ENCODE results near the gene SPIRE2. TPM values are rescaled to one million over a fixed set of nuclear protein-coding genes. Genes with fewer than 3 reads are reported as not detected.
A peak's percentile ranks its signal among the peaks of the same experiment; 100 is the strongest.
"Not testable (repeated sequence)": the region's sequence is repeated elsewhere in the genome, so short reads cannot be mapped to it uniquely, and the experiment has no call there.

The SPIRE2 gene
- total RNA-seq, 2 donors from 2014 or later = 70.2 to 97.7 TPM

GRCh38 chr16:89855301-89855945 is 27.1 kb downstream of the SPIRE2 start:
- intact Hi-C loops (cut with DNase I, micrococcal nuclease) = no loop called here
- DNase-seq = no peak
- ATAC-seq = no peak

GRCh38 chr16:89855986-89856385 is 27.7 kb downstream of the SPIRE2 start:
- no peak for DNase-seq
- intact Hi-C loops (cut with DNase I, micrococcal nuclease) = no loop called here
- no peak for ATAC-seq

DNA sequence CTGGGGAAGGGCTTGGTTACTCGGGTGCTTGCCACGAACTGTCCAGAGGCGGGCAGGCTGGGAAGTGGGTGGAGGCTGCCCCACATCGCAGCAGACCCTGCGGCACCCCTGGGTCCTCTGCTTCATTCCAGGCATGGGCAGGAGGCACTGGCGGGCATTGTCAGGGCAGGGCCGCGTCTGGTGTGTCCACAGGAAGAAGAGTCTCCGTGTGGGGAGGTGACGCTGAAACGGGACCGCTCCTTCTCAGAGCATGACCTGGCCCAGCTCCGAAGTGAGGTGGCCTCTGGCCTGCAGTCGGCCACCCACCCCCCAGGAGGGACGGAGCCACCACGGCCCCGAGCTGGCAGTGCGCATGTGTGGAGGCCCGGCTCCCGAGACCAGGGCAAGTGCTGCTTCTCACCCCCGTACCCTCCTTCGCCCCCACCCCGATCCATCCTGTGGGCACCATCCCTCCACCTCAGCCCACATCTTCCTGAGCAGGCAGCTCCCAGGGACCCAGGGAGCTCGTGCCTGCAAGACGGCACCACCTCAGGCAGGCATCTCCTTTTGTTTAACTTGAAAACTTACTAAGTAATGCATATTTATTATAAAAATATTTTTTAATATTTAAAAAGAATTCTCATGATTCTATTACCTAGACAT is 30.8 kb downstream of the SPIRE2 start:
- intact Hi-C loops (cut with DNase I, micrococcal nuclease) = no loop called here
- no peak for ATAC-seq
- DNase-seq = no peak

- intact Hi-C loops (cut with DNase I, micrococcal nuclease) = no loop called here
- ATAC-seq = no peak
- DNase-seq = no peak
Observed at GRCh38 chr16:89859615-89860007, 31.3 kb downstream of the SPIRE2 start.

- ATAC-seq = peak; percentile 79
- peak; percentile 62 to 72 for DNase-seq
- intact Hi-C loops (cut with DNase I, micrococcal nuclease) = no loop called here
Observed at GRCh38 chr16:89860747-89861304, 32.6 kb downstream of the SPIRE2 start.

GRCh38 chr16:89861648-89862047 is 33.4 kb downstream of the SPIRE2 start:
- DNase-seq = no peak
- no peak for ATAC-seq
- intact Hi-C loops (cut with DNase I, micrococcal nuclease) = no loop called here

GRCh38 chr16:89862732-89863131 is 34.5 kb downstream of the SPIRE2 start:
- intact Hi-C loops (cut with DNase I, micrococcal nuclease) = no loop called here
- DNase-seq (no peak), ATAC-seq (no peak)

DNA sequence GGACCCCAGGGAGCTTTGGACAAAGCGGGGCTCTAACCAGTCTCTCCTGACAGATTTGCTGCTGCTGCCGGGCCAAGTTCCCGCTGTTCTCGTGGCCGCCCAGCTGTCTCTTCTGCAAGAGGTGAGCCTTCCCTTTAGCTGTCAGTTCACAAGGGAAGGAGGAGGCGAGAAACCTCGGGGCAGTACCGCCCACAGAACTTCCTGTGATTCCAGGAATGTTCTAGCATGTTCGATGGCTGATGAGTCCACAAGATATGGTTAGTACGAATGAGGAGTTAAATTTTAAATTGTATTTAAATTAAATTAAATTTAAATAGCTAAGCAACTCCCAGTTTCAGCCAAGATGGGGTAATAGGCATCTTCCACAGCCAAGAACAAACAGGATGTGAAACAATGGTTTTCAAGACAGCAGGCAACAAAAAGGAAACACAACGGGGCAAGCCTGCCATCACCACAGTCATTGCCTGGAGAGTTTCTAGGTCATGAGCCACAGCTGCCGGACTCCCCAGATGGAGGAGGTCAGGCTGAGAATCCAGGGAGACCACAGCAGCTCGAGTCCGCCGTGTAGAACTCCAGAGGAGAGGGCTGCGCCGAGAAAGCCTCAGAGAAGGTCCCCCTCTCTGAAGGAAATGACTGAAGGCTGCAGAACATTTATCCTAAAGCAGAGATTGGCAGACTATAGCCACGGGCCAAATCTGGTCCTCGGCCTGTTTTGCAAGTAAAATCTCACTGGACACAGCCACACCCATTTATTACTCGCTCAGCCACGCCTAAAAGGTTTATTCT is 35.7 kb downstream of the SPIRE2 start:
- DNase-seq (peak in 1 of 2 donors; percentile 30), ATAC-seq (peak; percentile 30)
- intact Hi-C loops (cut with DNase I, micrococcal nuclease) = no loop called here

GRCh38 chr16:89864527-89864820 is 36.2 kb downstream of the SPIRE2 start:
- intact Hi-C loops (cut with DNase I, micrococcal nuclease) = no loop called here
- peak; percentile 9 for ATAC-seq

DNA sequence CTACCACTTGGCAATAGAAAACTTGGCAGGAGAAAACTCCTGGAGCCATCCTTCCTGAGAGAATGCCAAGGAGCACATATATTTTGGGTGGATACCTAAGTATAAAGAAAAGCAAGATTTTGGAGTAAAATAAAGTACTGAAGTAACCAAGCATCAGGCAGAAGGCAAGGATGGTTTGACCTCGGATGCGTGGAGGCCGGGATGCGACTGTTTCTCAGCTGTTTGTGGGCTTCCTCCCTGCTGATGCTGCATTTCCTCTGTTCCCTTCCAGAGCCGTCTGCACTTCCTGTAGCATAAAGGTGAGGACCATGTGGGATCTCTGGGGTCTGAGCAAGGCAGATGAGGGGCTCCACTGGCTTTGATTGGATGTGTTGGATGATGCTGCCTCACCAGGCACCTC is 39.6 kb downstream of the SPIRE2 start:
- no peak for ATAC-seq
- intact Hi-C loops (cut with DNase I, micrococcal nuclease) = no loop called here

More at GRCh38 chr16:89864527-89864820, 36.2 kb downstream of the SPIRE2 start:
- DNase-seq = no peak

DNA sequence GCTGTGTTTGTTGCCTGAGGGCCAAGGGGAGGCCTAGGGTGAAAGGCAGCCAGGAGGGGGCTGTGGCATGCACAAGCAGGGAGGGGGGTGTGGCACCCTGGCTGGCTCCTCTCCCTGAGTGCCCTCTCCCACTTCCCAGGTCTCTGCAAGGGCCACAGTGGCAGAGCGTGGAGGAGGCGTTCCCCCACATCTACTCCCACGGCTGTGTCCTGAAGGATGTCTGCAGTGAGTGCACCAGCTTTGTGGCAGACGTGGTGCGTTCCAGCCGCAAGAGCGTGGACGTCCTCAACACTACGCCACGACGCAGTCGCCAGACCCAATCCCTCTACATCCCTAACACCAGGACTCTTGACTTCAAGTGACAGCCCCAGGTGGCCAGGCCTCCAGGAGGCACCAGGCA is 41.6 kb downstream of the SPIRE2 start:
- no peak for DNase-seq
- no peak for ATAC-seq
- intact Hi-C loops (cut with DNase I, micrococcal nuclease) = no loop called here

More for the DNA sequence above, 39.6 kb downstream of the SPIRE2 start:
- DNase-seq = no peak

DNA sequence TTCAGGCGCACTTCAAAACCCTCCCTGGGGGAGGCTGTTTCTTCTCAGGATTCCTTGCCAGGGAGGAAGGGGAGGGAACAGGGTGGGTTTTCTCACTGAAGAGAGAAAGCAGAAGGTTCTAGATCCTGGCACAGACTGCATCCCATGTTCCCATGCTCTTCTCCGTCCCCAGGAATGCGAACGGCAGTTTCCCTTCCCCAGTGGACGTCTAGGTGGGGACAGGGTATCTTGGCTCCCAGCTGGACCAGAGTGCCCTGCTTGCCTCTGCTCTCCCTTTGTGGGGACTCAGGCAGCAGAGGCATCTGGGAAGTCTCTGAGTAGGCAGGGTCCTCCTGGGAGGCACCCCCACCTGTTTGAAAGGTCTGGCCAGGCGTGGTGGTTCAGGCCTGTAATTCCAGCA is 42.2 kb downstream of the SPIRE2 start:
- DNase-seq (no peak), ATAC-seq (no peak)
- intact Hi-C loops (cut with DNase I, micrococcal nuclease) = no loop called here

DNA sequence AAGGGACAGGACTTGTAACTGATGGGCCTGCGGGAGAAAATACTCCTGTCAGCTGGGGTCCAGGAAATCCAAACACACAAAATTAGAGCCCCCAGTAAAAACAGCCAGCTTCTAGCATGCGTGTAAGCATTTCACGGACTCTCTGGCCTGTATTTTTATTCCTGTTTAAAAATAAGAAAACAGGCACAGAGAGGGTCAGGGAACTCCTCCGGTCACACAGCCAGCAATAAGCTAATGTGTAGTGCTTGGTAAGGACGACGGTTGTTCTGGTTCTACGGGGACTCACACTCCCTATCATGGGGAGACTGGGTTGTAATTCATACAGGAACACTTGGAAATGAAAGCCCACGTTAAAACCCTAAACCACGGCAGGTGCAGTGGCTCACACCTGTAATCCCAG is 43.6 kb downstream of the SPIRE2 start:
- intact Hi-C loops (cut with DNase I, micrococcal nuclease) = no loop called here
- no peak for DNase-seq
- no peak for ATAC-seq

GRCh38 chr16:89873109-89873971 is 45.1 kb downstream of the SPIRE2 start, which contains the start of gene TCF25:
TCF25 (plus strand) TSS chr16:89873592; CDS start chr16:89873668, 76 bp downstream.
- intact Hi-C loops (cut with DNase I, micrococcal nuclease) = no loop called here
- peak; percentile 66 for ATAC-seq

GRCh38 chr16:89873972-89874689 is 45.9 kb downstream of the SPIRE2 start:
- peak; percentile 83 for ATAC-seq
- DNase-seq = peak; percentile 94 to 97
- intact Hi-C loops (cut with DNase I, micrococcal nuclease) = no loop called here

More at GRCh38 chr16:89873109-89873971, 45.1 kb downstream of the SPIRE2 start, which contains the start of gene TCF25:
- DNase-seq = peak; percentile 82 to 86

DNA sequence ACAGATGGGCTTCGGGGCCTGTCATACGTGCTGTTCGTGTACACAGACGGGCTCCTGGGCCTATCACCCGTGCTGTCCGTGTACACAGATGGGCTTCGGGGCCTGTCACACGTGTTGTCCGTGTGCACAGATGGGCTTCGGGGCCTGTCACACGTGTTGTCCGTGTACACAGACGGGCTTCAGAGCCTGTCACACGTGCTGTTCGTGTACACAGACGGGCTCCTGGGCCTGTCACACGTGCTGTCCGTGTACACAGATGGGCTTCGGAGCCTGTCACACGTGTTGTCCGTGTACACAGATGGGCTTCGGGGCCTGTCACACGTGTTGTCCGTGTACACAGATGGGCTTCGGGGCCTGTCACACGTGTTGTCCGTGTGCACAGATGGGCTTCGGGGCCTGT is 50.8 kb downstream of the SPIRE2 start:
- ATAC-seq; intact Hi-C loops (cut with DNase I, micrococcal nuclease); DNase-seq: not testable (repeated sequence)

DNA sequence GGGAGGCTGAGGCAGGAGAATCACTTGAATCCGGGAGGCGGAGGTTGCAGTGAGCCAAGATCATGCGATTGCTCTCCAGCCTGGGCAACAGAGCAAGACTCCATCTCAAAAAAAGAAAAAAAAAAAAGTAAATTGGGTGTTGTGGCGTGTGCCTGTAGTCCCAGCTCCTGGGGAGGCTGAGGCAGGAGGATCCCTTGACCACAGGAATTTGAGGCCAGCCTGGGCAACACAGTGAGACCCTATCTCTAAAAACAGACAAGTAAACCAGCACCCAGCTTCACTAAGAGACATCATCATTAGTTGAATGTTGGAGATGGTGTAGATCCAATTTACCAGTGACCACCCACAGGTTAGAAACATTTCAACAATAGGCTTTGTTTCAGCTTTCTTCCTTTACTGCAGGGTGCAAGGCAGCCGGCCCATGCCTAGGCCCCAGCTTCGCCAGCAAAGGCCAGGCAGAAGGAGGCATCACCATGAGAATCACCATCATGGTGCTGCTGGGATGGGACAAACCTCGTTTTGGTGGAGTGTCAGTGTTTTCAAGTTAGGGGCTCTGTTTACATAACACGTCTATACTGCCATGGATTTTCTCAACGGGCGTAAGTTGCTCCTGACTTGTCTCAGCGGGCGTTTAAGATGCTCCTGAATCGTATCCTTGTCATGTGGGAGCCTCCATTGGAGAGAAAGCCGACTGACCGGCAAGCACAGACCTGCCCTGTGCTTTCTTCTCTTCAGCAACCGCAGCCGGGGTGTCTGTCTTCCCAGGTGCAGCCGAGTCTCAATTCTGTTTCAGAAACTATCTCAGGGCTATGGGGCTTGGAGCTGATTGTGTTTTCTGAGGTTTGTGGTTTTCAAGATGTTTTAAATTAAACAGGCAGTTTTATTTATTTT is 52.4 kb downstream of the SPIRE2 start:
- intact Hi-C loops (cut with DNase I, micrococcal nuclease) = no loop called here
- ATAC-seq (no peak), DNase-seq (no peak)

All from left colon (tissue), 2 donors.